ENCODE measurements around the gene GSK3B. TPM values are rescaled to one million over a fixed set of nuclear protein-coding genes. Genes with fewer than 3 reads are reported as not detected.

The GSK3B gene
- total RNA-seq, 4 donors from 2014 or later: 35.0 to 53.2 (median 44.0) TPM

GRCh38 chr3:120111898-120112297 lies 17.7 kb upstream of the GSK3B start:
- no peak overlapping the region for H3K27ac ChIP-seq
- DNase-seq: no peak
- H3K9me3 ChIP-seq: no peaks in the 10 kb centered on the region
- no peak overlapping the region for H3K4me3 ChIP-seq (replicated peaks in 1 of 3)
- H3K36me3 ChIP-seq: no peaks in the 10 kb centered on the region
- H3K27me3 ChIP-seq: no peaks in the 10 kb centered on the region
- intact Hi-C loops (cut with DNase I): no loop called here
- no peaks in the 10 kb centered on the region for H3K4me1 ChIP-seq
- WGBS, 2 donors: 93 to 95% methylated on average over 1 of the region's 1 CpG
- TF ChIP-seq POLR2A (IDR thresholded peaks at IDR 0.05): no peak
- no peak for TF ChIP-seq CTCF (IDR thresholded peaks at IDR 0.05)

GRCh38 chr3:120103276-120103675 lies 9.0 kb upstream of the GSK3B start:
- intact Hi-C loops (cut with DNase I): loop anchor here (10.0 kb wide), 1 partner anchor 208 kb away; no protein-coding TSS in a partner anchor
- 87 to 92% methylated on average over 7 of the region's 7 CpGs for WGBS, 2 donors
- H3K27ac ChIP-seq: no peak overlapping the region
- H3K9me3 ChIP-seq: no peaks in the 10 kb centered on the region
- no peak for DNase-seq
- TF ChIP-seq CTCF (IDR thresholded peaks at IDR 0.05) (no peak), POLR2A (IDR thresholded peaks at IDR 0.05) (no peak)
- H3K4me3 ChIP-seq (replicated peaks in 1 of 3): no peak overlapping the region
- H3K4me1 ChIP-seq: peaks cover 0 to 6% of the 10 kb centered on the region in 2 donors
- H3K27me3 ChIP-seq: no peaks in the 10 kb centered on the region
- H3K36me3 ChIP-seq: no peaks in the 10 kb centered on the region

- intact Hi-C loops (cut with DNase I): loop anchor here (10.0 kb wide), 1 partner anchor 208 kb away; no protein-coding TSS in a partner anchor
- WGBS, 2 donors: 64 to 73% methylated on average over 3 of the region's 3 CpGs
- H3K9me3 ChIP-seq: no peaks in the 10 kb centered on the region
- TF ChIP-seq POLR2A (IDR thresholded peaks at IDR 0.05) (no peak), CTCF (IDR thresholded peaks at IDR 0.05) (peak in 1 of 6 experiments; percentile 29)
- no peak overlapping the region for H3K27ac ChIP-seq
- no peaks in the 10 kb centered on the region for H3K27me3 ChIP-seq
- H3K4me3 ChIP-seq (replicated peaks in 1 of 3): no peak overlapping the region
- no peaks in the 10 kb centered on the region for H3K36me3 ChIP-seq
- H3K4me1 ChIP-seq: peaks cover 0 to 6% of the 10 kb centered on the region in 2 donors
- peak; percentile 45 to 63 for DNase-seq
Measured at GRCh38 chr3:120102674-120103073, 8.4 kb upstream of the GSK3B start.

GRCh38 chr3:120102232-120102631 lies 8.0 kb upstream of the GSK3B start:
- H3K36me3 ChIP-seq: no peaks in the 10 kb centered on the region
- no peak overlapping the region for H3K4me3 ChIP-seq (replicated peaks in 1 of 3)
- H3K9me3 ChIP-seq: no peaks in the 10 kb centered on the region
- TF ChIP-seq CTCF (IDR thresholded peaks at IDR 0.05): no peak
- no peak overlapping the region for H3K27ac ChIP-seq
- peaks cover 0 to 6% of the 10 kb centered on the region in 2 donors for H3K4me1 ChIP-seq
- no peak for DNase-seq
- 74 to 78% methylated on average over 3 of the region's 3 CpGs for WGBS, 2 donors
- intact Hi-C loops (cut with DNase I): loop anchor here (10.0 kb wide), 1 partner anchor 207 kb away; no protein-coding TSS in a partner anchor
- H3K27me3 ChIP-seq: no peaks in the 10 kb centered on the region

GRCh38 chr3:120101624-120102023 lies 7.4 kb upstream of the GSK3B start:
- H3K9me3 ChIP-seq: no peaks in the 10 kb centered on the region
- no peak for DNase-seq
- H3K27me3 ChIP-seq: no peaks in the 10 kb centered on the region
- WGBS, 2 donors: 82 to 88% methylated on average over 3 of the region's 3 CpGs
- H3K4me1 ChIP-seq: peaks cover 4 to 7% of the 10 kb centered on the region in 2 donors
- H3K4me3 ChIP-seq (replicated peaks in 1 of 3): no peak overlapping the region
- intact Hi-C loops (cut with DNase I): loop anchor here (10.0 kb wide), 1 partner anchor 207 kb away; no protein-coding TSS in a partner anchor
- no peaks in the 10 kb centered on the region for H3K36me3 ChIP-seq
- TF ChIP-seq CTCF (IDR thresholded peaks at IDR 0.05) (no peak), POLR2A (IDR thresholded peaks at IDR 0.05) (no peak)
- H3K27ac ChIP-seq: no peak overlapping the region

Measured in thyroid gland (tissue), 4 donors.